ENCODE data around the gene HNRNPM. TPM values are rescaled to one million over a fixed set of nuclear protein-coding genes. Genes with fewer than 3 reads are reported as not detected.

Gene HNRNPM
- total RNA-seq, 1 donor from 2014 or later, result 320 TPM

GRCh38 chr19:8462571-8462970 lies 17.8 kb downstream of the HNRNPM start:
- no peak for DNase-seq (ENCODE audit: low spot score, unreplicated experiment)
- no peak for TF ChIP-seq CTCF (IDR thresholded peaks at IDR 0.05; ENCODE audit: unreplicated experiment)
- Mint-ChIP-seq H3K36me3 (ENCODE audit: insufficient read depth) (peaks cover 29% of the 10 kb centered on the region), H3K27ac (peak overlapping the region; percentile 62), H3K4me1 (ENCODE audit: low read depth) (peaks cover 54% of the 10 kb centered on the region), H3K4me3 (ENCODE audit: low read depth) (peak overlapping the region; percentile 48), H3K27me3 (no peaks in the 10 kb centered on the region), H3K9me3 (ENCODE audit: low read depth) (no peaks in the 10 kb centered on the region)

DNA sequence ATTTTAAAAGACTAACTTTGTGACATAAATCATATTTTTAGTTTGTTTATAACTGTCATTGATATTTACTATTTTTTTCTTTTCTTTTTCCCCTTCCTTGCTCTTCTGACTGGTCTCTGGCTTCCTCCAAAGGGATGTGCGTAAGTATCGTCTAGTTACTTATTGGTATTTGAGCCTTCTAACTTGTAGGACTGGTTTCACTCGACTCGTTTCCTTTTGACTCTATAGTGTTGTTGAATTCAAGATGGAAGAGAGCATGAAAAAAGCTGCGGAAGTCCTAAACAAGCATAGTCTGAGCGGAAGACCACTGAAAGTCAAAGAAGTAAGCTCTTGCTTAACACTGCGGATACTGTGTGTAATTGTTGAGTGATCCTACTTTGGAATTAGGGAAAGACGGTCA lies 18.6 kb downstream of the HNRNPM start:
- Mint-ChIP-seq H3K36me3 (ENCODE audit: insufficient read depth) (peaks cover 29% of the 10 kb centered on the region), H3K27me3 (no peaks in the 10 kb centered on the region), H3K4me1 (ENCODE audit: low read depth) (peaks cover 47% of the 10 kb centered on the region), H3K9me3 (ENCODE audit: low read depth) (no peaks in the 10 kb centered on the region), H3K27ac (peak overlapping the region; percentile 40), H3K4me3 (ENCODE audit: low read depth) (no peak overlapping the region)
- TF ChIP-seq CTCF (IDR thresholded peaks at IDR 0.05; ENCODE audit: unreplicated experiment), result no peak
- DNase-seq (ENCODE audit: low spot score, unreplicated experiment), result no peak

- Mint-ChIP-seq H3K27me3 (no peaks in the 10 kb centered on the region), H3K4me1 (ENCODE audit: low read depth) (peaks cover 37% of the 10 kb centered on the region), H3K36me3 (ENCODE audit: insufficient read depth) (peaks cover 52% of the 10 kb centered on the region), H3K27ac (no peak overlapping the region), H3K4me3 (ENCODE audit: low read depth) (no peak overlapping the region), H3K9me3 (ENCODE audit: low read depth) (no peaks in the 10 kb centered on the region)
- no peak for DNase-seq (ENCODE audit: low spot score, unreplicated experiment)
- TF ChIP-seq CTCF (IDR thresholded peaks at IDR 0.05; ENCODE audit: unreplicated experiment), result no peak
Observed at GRCh38 chr19:8466018-8466417, 21.2 kb downstream of the HNRNPM start.

DNA sequence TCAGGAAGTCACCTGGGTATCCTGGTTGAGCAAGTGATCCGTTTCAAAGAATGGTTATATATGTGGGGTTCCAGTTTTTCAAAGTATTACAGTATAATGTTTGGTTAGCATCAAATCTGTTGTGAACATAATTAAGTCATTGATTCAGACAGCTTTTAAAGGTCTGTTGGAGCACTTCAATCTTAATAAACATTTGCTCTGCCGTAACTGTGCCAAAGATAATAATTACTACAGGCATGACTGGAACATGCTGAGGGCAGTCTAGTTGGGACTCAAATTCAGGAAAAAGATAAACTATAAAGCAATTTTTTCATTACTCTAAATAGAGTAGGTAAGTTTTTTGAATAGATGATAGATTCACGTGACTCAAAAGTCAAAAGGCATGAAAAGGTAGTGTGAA lies 23.3 kb downstream of the HNRNPM start:
- no peak overlapping the region for H3K27ac Mint-ChIP-seq
- H3K27me3 Mint-ChIP-seq, result no peaks in the 10 kb centered on the region
- no peaks in the 10 kb centered on the region for H3K9me3 Mint-ChIP-seq (ENCODE audit: low read depth)
- H3K4me3 Mint-ChIP-seq (ENCODE audit: low read depth), result no peak overlapping the region
- DNase-seq (ENCODE audit: low spot score, unreplicated experiment), result no peak
- H3K4me1 Mint-ChIP-seq (ENCODE audit: low read depth), result peaks cover 19% of the 10 kb centered on the region
- H3K36me3 Mint-ChIP-seq (ENCODE audit: insufficient read depth), result peaks cover 56% of the 10 kb centered on the region
- no peak for TF ChIP-seq CTCF (IDR thresholded peaks at IDR 0.05; ENCODE audit: unreplicated experiment)

- TF ChIP-seq CTCF (IDR thresholded peaks at IDR 0.05; ENCODE audit: unreplicated experiment), result no peak
- Mint-ChIP-seq H3K27me3 (no peaks in the 10 kb centered on the region), H3K9me3 (ENCODE audit: low read depth) (no peaks in the 10 kb centered on the region), H3K36me3 (ENCODE audit: insufficient read depth) (peaks cover 58% of the 10 kb centered on the region), H3K27ac (peak overlapping the region; percentile 60), H3K4me3 (ENCODE audit: low read depth) (no peak overlapping the region), H3K4me1 (ENCODE audit: low read depth) (peaks cover 16% of the 10 kb centered on the region)
- no peak for DNase-seq (ENCODE audit: low spot score, unreplicated experiment)
Observed at GRCh38 chr19:8468761-8469373, 24.1 kb downstream of the HNRNPM start.

All from progenitor cell of endocrine pancreas (in vitro differentiated cells).